SU-DHL-6 (cell line): ENCODE data around the gene EPC1.

Source experiments
- H2AFZ ChIP-seq: fragments of 200-600 bp; sonication (generic); 2 replicates; pipeline ENCODE4 v1.6.1; 2014; ENCODE audit warnings: low read depth, mild to moderate bottlenecking, moderate library complexity, mixed read lengths, antibody characterized with exemption, low read length; ENCODE audit not compliant: severe bottlenecking
- H3F3A ChIP-seq: fragments of 200-600 bp; shearing (Covaris generic); 2 replicates; pipeline ENCODE4 v1.6.0; 2016; ENCODE audit warnings: antibody characterized with exemption, mild to moderate bottlenecking; ENCODE audit not compliant: insufficient read depth
- H3K27ac ChIP-seq: fragments of 200-600 bp; sonication (generic); 2 replicates; pipeline ENCODE4 v1.5.1; 2016; ENCODE audit warnings: low read depth, mild to moderate bottlenecking, low read length, moderate library complexity, mixed read lengths
- H3K27me3 ChIP-seq: fragments of 200-600 bp; sonication (generic), shearing (Covaris generic); 2 replicates; pipeline ENCODE4 v1.6.0; 2014; ENCODE audit warnings: mild to moderate bottlenecking, low read length
- H3K36me3 ChIP-seq: fragments of 200-600 bp; sonication (generic); 2 replicates; pipeline ENCODE4 v1.6.1; 2014; ENCODE audit warnings: mild to moderate bottlenecking, low read length, mixed read lengths
- H3K4me2 ChIP-seq: fragments of 300-600, 200-600 bp; shearing (Covaris generic), sonication (generic); 2 replicates; pipeline ENCODE4 v1.6.0; 2014; ENCODE audit warnings: low read length, low read depth, mild to moderate bottlenecking; ENCODE audit not compliant: poor library complexity, severe bottlenecking
- H3K4me3 ChIP-seq: fragments of 200-600 bp; sonication (generic); 2 replicates; pipeline ENCODE4 v1.5.1; 2014; ENCODE audit warnings: antibody characterized with exemption, low read length, mild to moderate bottlenecking, mixed read lengths; ENCODE audit not compliant: insufficient read depth, poor library complexity, severe bottlenecking
- H3K79me2 ChIP-seq: fragments of 200-600 bp; sonication (generic); 2 replicates; pipeline ENCODE4 v1.6.1; 2014; ENCODE audit warnings: mild to moderate bottlenecking, low read length, moderate library complexity; ENCODE audit not compliant: insufficient read depth
- H3K9ac ChIP-seq: fragments of 200-600 bp; sonication (generic); 2 replicates; pipeline ENCODE4 v1.7.0; 2014; ENCODE audit warnings: mild to moderate bottlenecking, low read length
- H3K9me2 ChIP-seq: fragments of 200-600 bp; sonication (generic); replicated peaks from 2 replicates; pipeline ENCODE4 v1.6.1; 2014; ENCODE audit warnings: low read length; ENCODE audit not compliant: insufficient read depth
- H3K9me3 ChIP-seq: fragments of 200-600 bp; sonication (generic); 2 replicates; pipeline ENCODE4 v1.6.1; 2014; ENCODE audit warnings: low read length, mixed read lengths; ENCODE audit not compliant: insufficient read depth
- H4K20me1 ChIP-seq: fragments of 200-600 bp; sonication (generic); 2 replicates; pipeline ENCODE4 v1.6.1; 2014; ENCODE audit warnings: low read depth, mild to moderate bottlenecking, antibody characterized with exemption, low read length, moderate library complexity, mixed read lengths
- CTCF ChIP-seq: fragments of 200-600 bp; sonication (generic); IDR thresholded peaks from one replicate; pipeline ENCODE4 v1.5.1; 2017; ENCODE audit warnings: antibody characterized with exemption, mild to moderate bottlenecking, low read length, moderate library complexity; ENCODE audit not compliant: insufficient read depth, poor library complexity, severe bottlenecking
- EZH2phosphoT487 ChIP-seq: fragments of 200-600 bp; sonication (generic), shearing (Covaris generic); conservative IDR thresholded peaks from 2 replicates; pipeline ENCODE4 v1.6.1; 2018; ENCODE audit warnings: mild to moderate bottlenecking, antibody characterized with exemption, low read length, moderate library complexity, mixed read lengths

The EPC1 gene

GRCh38 chr10:32338262-32338661 lies 8.7 kb downstream of the EPC1 start:
- Histone ChIP-seq H3K4me2 (no peak overlapping the region), H3K79me2 (peaks cover 100% of the 10 kb centered on the region), H4K20me1 (peaks cover 27% of the 10 kb centered on the region), H3K9me2 (no peaks in the 10 kb centered on the region), H2AFZ (no peak overlapping the region), H3K9ac (no peak overlapping the region), H3K27ac (no peak overlapping the region), H3K4me3 (no peak overlapping the region), H3K27me3 (no peaks in the 10 kb centered on the region), H3F3A (no peaks in the 10 kb centered on the region; the same call in 1 of the 2 replicates), H3K9me3 (no peaks in the 10 kb centered on the region), H3K36me3 (peaks cover 10% of the 10 kb centered on the region; the same call in 1 of the 2 replicates)
- TF ChIP-seq CTCF = no peak
- no peak for TF ChIP-seq EZH2phosphoT487

GRCh38 chr10:32337350-32337749 lies 9.6 kb downstream of the EPC1 start:
- Histone ChIP-seq H3K4me3 (no peak overlapping the region), H3K27me3 (no peaks in the 10 kb centered on the region), H3K4me2 (no peak overlapping the region), H3K79me2 (peaks cover 100% of the 10 kb centered on the region), H4K20me1 (peaks cover 27% of the 10 kb centered on the region), H3F3A (peaks cover 2% of the 10 kb centered on the region; the same call in 1 of the 2 replicates), H3K9me3 (no peaks in the 10 kb centered on the region), H3K9ac (no peak overlapping the region), H3K36me3 (0 out of 2 replicates have a peak, but pooled peaks cover 10% of the 10 kb centered on the region), H3K27ac (no peak overlapping the region), H2AFZ (no peak overlapping the region), H3K9me2 (no peaks in the 10 kb centered on the region)
- TF ChIP-seq EZH2phosphoT487 = no peak
- TF ChIP-seq CTCF = no peak

GRCh38 chr10:32333849-32334248 lies 13.1 kb downstream of the EPC1 start:
- H3K4me2 ChIP-seq = no peak overlapping the region
- no peaks in the 10 kb centered on the region for H3K9me3 ChIP-seq
- no peak overlapping the region for H3K27ac ChIP-seq
- no peak overlapping the region for H3K9ac ChIP-seq
- H3K79me2 ChIP-seq = peaks cover 100% of the 10 kb centered on the region
- TF ChIP-seq EZH2phosphoT487 (no peak), CTCF (no peak)
- H3K27me3 ChIP-seq = no peaks in the 10 kb centered on the region
- no peaks in the 10 kb centered on the region for H3K9me2 ChIP-seq
- 0 out of 2 replicates have a peak, but pooled peaks cover 4% of the 10 kb centered on the region for H3K36me3 ChIP-seq
- no peak overlapping the region for H3K4me3 ChIP-seq
- peaks cover 9% of the 10 kb centered on the region; the same call in 1 of the 2 replicates for H3F3A ChIP-seq
- no peak overlapping the region for H2AFZ ChIP-seq
- peaks cover 28% of the 10 kb centered on the region for H4K20me1 ChIP-seq
